Measurements from ENCODE around the gene KCTD5. TPM values are rescaled to one million over a fixed set of nuclear protein-coding genes. Genes with fewer than 3 reads are reported as not detected.

KCTD5 gene
- total and polyA plus RNA-seq, 2 of the 8 experiments (the other 6 are each of a cell fraction or from before 2014, with no cell fraction given) = 26.6 to 31.8 TPM

DNA sequence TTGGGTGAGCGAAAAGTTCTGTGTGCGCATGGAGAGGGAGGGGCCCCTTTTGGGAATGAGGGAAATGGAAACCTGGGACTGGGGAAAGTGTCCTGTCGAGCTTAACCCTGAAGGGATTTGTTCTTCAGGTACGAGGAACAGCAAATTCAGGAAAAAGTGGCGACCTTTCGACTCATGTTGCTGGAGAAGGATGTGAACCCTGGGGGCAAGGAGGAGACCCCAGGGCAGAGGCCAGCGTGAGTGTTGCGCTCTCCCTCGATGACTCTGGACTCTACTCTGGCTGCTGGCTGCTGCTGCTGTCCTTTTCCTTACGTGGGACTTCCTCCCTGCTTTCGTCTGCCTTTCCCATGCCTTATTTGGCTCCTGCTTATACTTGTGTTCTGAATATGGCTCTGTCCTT is 75.0 kb downstream of the KCTD5 start:
- Histone ChIP-seq H3K27me3 (replicated peaks in 1 of 4; ENCODE audit: control insufficient read depth in 3 of 4, extremely low read depth in 1 of 4, insufficient read depth in 3 of 4, low read length in 3 of 4) (no peaks in the 10 kb centered on the region), H3K79me1 (ENCODE audit: low read depth, low read length) (peaks cover 4% of the 10 kb centered on the region; the same call in 1 of the 2 replicates), H3K27ac (ENCODE audit: low read depth, low read length) (no peak overlapping the region), H3K4me3 (ENCODE audit: extremely low read depth in 1 of 4, insufficient read depth in 2 of 4, low read depth in 3 of 4, low read length in 4 of 4) (no peak overlapping the region), H2AK5ac (ENCODE audit: low read depth, low read length) (no peak overlapping the region), H3K9me3 (ENCODE audit: insufficient read depth in 2 of 2, low read depth in 1 of 2, low read length in 1 of 2) (peaks cover 12 to 14% of the 10 kb centered on the region in 2 experiments; a peak in 3 of 4 replicates), H2BK5ac (ENCODE audit: low read depth, low read length) (no peak overlapping the region), H3K4me2 (ENCODE audit: insufficient read depth in 1 of 2, low read depth in 2 of 2, low read length in 2 of 2) (no peak overlapping the region), H3K23me2 (ENCODE audit: low read depth, low read length) (peaks cover 4% of the 10 kb centered on the region; the same call in 1 of the 2 replicates), H2BK120ac (replicated peaks; ENCODE audit: low read depth, low read length) (no peak overlapping the region), H3K18ac (ENCODE audit: extremely low read depth, low read length) (no peak overlapping the region), H3K56ac (replicated peaks; ENCODE audit: insufficient read length, low read depth, low read length) (no peak overlapping the region), H3K14ac (ENCODE audit: insufficient read length) (no peak overlapping the region), H4K20me1 (replicated peaks in 1 of 2; ENCODE audit: control insufficient read depth in 1 of 2, insufficient read depth in 2 of 2, low read length in 2 of 2) (peaks cover 21 to 25% of the 10 kb centered on the region in 2 experiments), H4K5ac (ENCODE audit: insufficient read length, low read depth, low read length) (no peak overlapping the region), H3K9ac (replicated peaks in 1 of 4; ENCODE audit: extremely low read depth in 1 of 4, low read depth in 3 of 4, low read length in 3 of 4) (no peak overlapping the region), H2BK15ac (ENCODE audit: low read length) (no peak overlapping the region), H3K23ac (ENCODE audit: insufficient read length) (no peak overlapping the region), H2AFZ (ENCODE audit: low read length) (no peak overlapping the region), H2BK12ac (ENCODE audit: low read depth, low read length) (no peak overlapping the region), H3K79me2 (ENCODE audit: control insufficient read depth in 1 of 2, insufficient read depth in 2 of 2, low read length in 2 of 2) (peaks cover 52 to 93% of the 10 kb centered on the region in 2 experiments), H2BK20ac (ENCODE audit: low read length) (no peak overlapping the region), H3K4me1 (replicated peaks in 1 of 4; ENCODE audit: control insufficient read depth in 3 of 4, insufficient read depth in 4 of 4, low read length in 3 of 4) (peaks cover 0 to 5% (median 2%) of the 10 kb centered on the region in 4 experiments; a peak in 3 of 7 replicates), H4K8ac (ENCODE audit: extremely low read depth, insufficient read depth, low read length) (no peak overlapping the region), H3K36me3 (ENCODE audit: control insufficient read depth in 2 of 4, insufficient read depth in 4 of 4, low read length in 3 of 4) (peaks cover 40 to 66% (median 59%) of the 10 kb centered on the region in 4 experiments), H3K4ac (replicated peaks; ENCODE audit: insufficient read length, low read depth, low read length) (no peak overlapping the region), H4K91ac (replicated peaks; ENCODE audit: insufficient read length, low read length) (no peak overlapping the region)
- FAIRE-seq (no peak), DNase-seq (ENCODE audit: low read depth in 1 of 2, low spot score in 2 of 2) (no peak)
- ChIA-PET CTCF (ENCODE audit: partially characterized antibody) (interaction anchor here (0.8 to 1.2 kb wide), 4 partner anchors 8 to 97 kb away, joined by 3 to 5 read pairs (median 3); no protein-coding TSS in a partner anchor), POLR2A (ENCODE audit: partially characterized antibody) (interaction anchor here (0.7 to 4.8 kb wide), 14 partner anchors 10 to 74 kb away, joined by 3 to 140 read pairs (median 5); partner anchors contain the start of genes ELOB and PRSS27)
- 93% methylated on average over 11 of the region's 11 CpGs; no CpG with 5 or more reads in 1 of the 2 experiments for WGBS, 2 experiments (ENCODE audit: extremely low coverage in 1 of 2, insufficient coverage in 1 of 2, insufficient read length in 1 of 2, insufficient replicate concordance in 2 of 2, low coverage in 1 of 2, low lambda C conversion rate in 2 of 2, missing lambda C conversion rate in 1 of 2)
- TF ChIP-seq KDM1A (IDR thresholded peaks at IDR 0.05; ENCODE audit: borderline replicate concordance, low read length) (no peak), POLR2AphosphoS5 (IDR thresholded peaks at IDR 0.05; ENCODE audit: low read depth, low read length) (peak; percentile 55)

Other genes starting within 250 kb of the KCTD5 start
- 54.2 and 54.6 TPM in 2 replicates for gene TEDC2, start 222.4 kb upstream of the KCTD5 start, total RNA-seq (2021; fragmentation: NEBNext Ultra II Directional; extraction: Animal tissue kit (Norgen Biotek cat#: 25700))
- gene TEDC2, start 222.4 kb upstream of the KCTD5 start, polyA plus RNA-seq (2011; rRNA removed) = 55.6 and 71.2 TPM in 2 replicates
- 0.34 and 0.52 TPM in 2 replicates for gene NTN3, start 211.2 kb upstream of the KCTD5 start, total RNA-seq (2021; fragmentation: NEBNext Ultra II Directional; extraction: Animal tissue kit (Norgen Biotek cat#: 25700))
- 0.30 and 0.74 TPM in 2 replicates for gene NTN3, start 211.2 kb upstream of the KCTD5 start, polyA plus RNA-seq (2011; rRNA removed)
- 18.6 and 21.5 TPM in 2 replicates for gene TBC1D24, start 207.4 kb upstream of the KCTD5 start, total RNA-seq (2021; fragmentation: NEBNext Ultra II Directional; extraction: Animal tissue kit (Norgen Biotek cat#: 25700))
- 8.7 and 13.3 TPM in 2 replicates for gene TBC1D24, start 207.4 kb upstream of the KCTD5 start, polyA plus RNA-seq (2011; rRNA removed)
- gene ATP6V0C, start 168.6 kb upstream of the KCTD5 start, total RNA-seq (2021; fragmentation: NEBNext Ultra II Directional; extraction: Animal tissue kit (Norgen Biotek cat#: 25700)) = 176 and 199 TPM in 2 replicates
- gene ATP6V0C, start 168.6 kb upstream of the KCTD5 start, polyA plus RNA-seq (2011; rRNA removed) = 125 and 218 TPM in 2 replicates
- gene AMDHD2, start 162.2 kb upstream of the KCTD5 start, total RNA-seq (2021; fragmentation: NEBNext Ultra II Directional; extraction: Animal tissue kit (Norgen Biotek cat#: 25700)) = 43.0 and 45.0 TPM in 2 replicates
- gene AMDHD2, start 162.2 kb upstream of the KCTD5 start, polyA plus RNA-seq (2011; rRNA removed) = 54.6 and 77.1 TPM in 2 replicates
- gene CEMP1, start 151.1 kb upstream of the KCTD5 start, total RNA-seq (2021; fragmentation: NEBNext Ultra II Directional; extraction: Animal tissue kit (Norgen Biotek cat#: 25700)) = not detected in 2 replicates
- 0.08 TPM in 1 of 2 replicates, not detected in the other for gene CEMP1, start 151.1 kb upstream of the KCTD5 start, polyA plus RNA-seq (2011; rRNA removed)
- 27.8 and 28.0 TPM in 2 replicates for gene PDPK1, start 144.5 kb upstream of the KCTD5 start, total RNA-seq (2021; fragmentation: NEBNext Ultra II Directional; extraction: Animal tissue kit (Norgen Biotek cat#: 25700))
- gene PDPK1, start 144.5 kb upstream of the KCTD5 start, polyA plus RNA-seq (2011; rRNA removed) = 13.8 and 17.1 TPM in 2 replicates
- gene PRSS27, start 37.7 kb downstream of the KCTD5 start, total RNA-seq (2021; fragmentation: NEBNext Ultra II Directional; extraction: Animal tissue kit (Norgen Biotek cat#: 25700)) = 1.3 and 2.2 TPM in 2 replicates
- gene PRSS27, start 37.7 kb downstream of the KCTD5 start, polyA plus RNA-seq (2011; rRNA removed) = 7.5 and 10.5 TPM in 2 replicates
- 563 and 579 TPM in 2 replicates for gene SRRM2, start 70.1 kb downstream of the KCTD5 start, total RNA-seq (2021; fragmentation: NEBNext Ultra II Directional; extraction: Animal tissue kit (Norgen Biotek cat#: 25700))
- 300 and 654 TPM in 2 replicates for gene SRRM2, start 70.1 kb downstream of the KCTD5 start, polyA plus RNA-seq (2011; rRNA removed)
- gene ELOB, start 94.8 kb downstream of the KCTD5 start, total RNA-seq (2021; fragmentation: NEBNext Ultra II Directional; extraction: Animal tissue kit (Norgen Biotek cat#: 25700)) = 237 and 248 TPM in 2 replicates
- 1,357 and 1,702 TPM in 2 replicates for gene ELOB, start 94.8 kb downstream of the KCTD5 start, polyA plus RNA-seq (2011; rRNA removed)
- gene PRSS33, start 105.0 kb downstream of the KCTD5 start, total RNA-seq (2021; fragmentation: NEBNext Ultra II Directional; extraction: Animal tissue kit (Norgen Biotek cat#: 25700)) = not detected in 2 replicates
- gene PRSS33, start 105.0 kb downstream of the KCTD5 start, polyA plus RNA-seq (2011; rRNA removed) = 0.09 and 0.17 TPM in 2 replicates
- not detected in 2 replicates for gene PRSS41, start 115.9 kb downstream of the KCTD5 start, total RNA-seq (2021; fragmentation: NEBNext Ultra II Directional; extraction: Animal tissue kit (Norgen Biotek cat#: 25700))
- not detected in 2 replicates for gene PRSS41, start 115.9 kb downstream of the KCTD5 start, polyA plus RNA-seq (2011; rRNA removed)
- gene PRSS21, start 134.7 kb downstream of the KCTD5 start, total RNA-seq (2021; fragmentation: NEBNext Ultra II Directional; extraction: Animal tissue kit (Norgen Biotek cat#: 25700)) = 1.0 and 2.7 TPM in 2 replicates
- gene PRSS21, start 134.7 kb downstream of the KCTD5 start, polyA plus RNA-seq (2011; rRNA removed) = 0.76 and 1.4 TPM in 2 replicates
- gene ZG16B, start 147.8 kb downstream of the KCTD5 start, total RNA-seq (2021; fragmentation: NEBNext Ultra II Directional; extraction: Animal tissue kit (Norgen Biotek cat#: 25700)) = not detected in 2 replicates
- gene ZG16B, start 147.8 kb downstream of the KCTD5 start, polyA plus RNA-seq (2011; rRNA removed) = 0.11 TPM in 1 of 2 replicates, not detected in the other
- 2.7 and 4.4 TPM in 2 replicates for gene PRSS22, start 175.6 kb downstream of the KCTD5 start, total RNA-seq (2021; fragmentation: NEBNext Ultra II Directional; extraction: Animal tissue kit (Norgen Biotek cat#: 25700))
- gene PRSS22, start 175.6 kb downstream of the KCTD5 start, polyA plus RNA-seq (2011; rRNA removed) = 4.0 and 5.8 TPM in 2 replicates
- 16.4 and 20.2 TPM in 2 replicates for gene FLYWCH2, start 200.7 kb downstream of the KCTD5 start, total RNA-seq (2021; fragmentation: NEBNext Ultra II Directional; extraction: Animal tissue kit (Norgen Biotek cat#: 25700))
- gene FLYWCH2, start 200.7 kb downstream of the KCTD5 start, polyA plus RNA-seq (2011; rRNA removed) = 30.7 and 43.8 TPM in 2 replicates
- gene FLYWCH1, start 229.4 kb downstream of the KCTD5 start, total RNA-seq (2021; fragmentation: NEBNext Ultra II Directional; extraction: Animal tissue kit (Norgen Biotek cat#: 25700)) = 23.1 and 23.5 TPM in 2 replicates
- gene FLYWCH1, start 229.4 kb downstream of the KCTD5 start, polyA plus RNA-seq (2011; rRNA removed) = 12.4 and 22.2 TPM in 2 replicates